Stimulated activated CD4-positive, alpha-beta T cell treated with anti-CD3 and anti-CD28 coated beads, TNF-alpha, amount 100 ng/mL, for 48 hours (primary cell): ENCODE measurements around the gene METTL22.

Source experiments
- DNase-seq, 3 donors: peaks; one replicate each; pipeline ENCODE4 v3.0.0-alpha.2; 2020; ENCODE audit warnings: low read depth in 3 of 3

Gene METTL22, protein sequence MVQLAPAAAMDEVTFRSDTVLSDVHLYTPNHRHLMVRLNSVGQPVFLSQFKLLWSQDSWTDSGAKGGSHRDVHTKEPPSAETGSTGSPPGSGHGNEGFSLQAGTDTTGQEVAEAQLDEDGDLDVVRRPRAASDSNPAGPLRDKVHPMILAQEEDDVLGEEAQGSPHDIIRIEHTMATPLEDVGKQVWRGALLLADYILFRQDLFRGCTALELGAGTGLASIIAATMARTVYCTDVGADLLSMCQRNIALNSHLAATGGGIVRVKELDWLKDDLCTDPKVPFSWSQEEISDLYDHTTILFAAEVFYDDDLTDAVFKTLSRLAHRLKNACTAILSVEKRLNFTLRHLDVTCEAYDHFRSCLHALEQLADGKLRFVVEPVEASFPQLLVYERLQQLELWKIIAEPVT

GRCh38 chr16:8621572-8622314, at the start of gene METTL22:
Gene METTL22, plus strand, starts transcription at chr16:8621698. Its CDS starts 3,968 bp downstream, at chr16:8625666.
- DNase-seq = peak; percentile 83 to 92 (median 87)

GRCh38 chr16:8572063-8572918, 49.2 kb upstream of the METTL22 start:
- DNase-seq = no peak

DNA sequence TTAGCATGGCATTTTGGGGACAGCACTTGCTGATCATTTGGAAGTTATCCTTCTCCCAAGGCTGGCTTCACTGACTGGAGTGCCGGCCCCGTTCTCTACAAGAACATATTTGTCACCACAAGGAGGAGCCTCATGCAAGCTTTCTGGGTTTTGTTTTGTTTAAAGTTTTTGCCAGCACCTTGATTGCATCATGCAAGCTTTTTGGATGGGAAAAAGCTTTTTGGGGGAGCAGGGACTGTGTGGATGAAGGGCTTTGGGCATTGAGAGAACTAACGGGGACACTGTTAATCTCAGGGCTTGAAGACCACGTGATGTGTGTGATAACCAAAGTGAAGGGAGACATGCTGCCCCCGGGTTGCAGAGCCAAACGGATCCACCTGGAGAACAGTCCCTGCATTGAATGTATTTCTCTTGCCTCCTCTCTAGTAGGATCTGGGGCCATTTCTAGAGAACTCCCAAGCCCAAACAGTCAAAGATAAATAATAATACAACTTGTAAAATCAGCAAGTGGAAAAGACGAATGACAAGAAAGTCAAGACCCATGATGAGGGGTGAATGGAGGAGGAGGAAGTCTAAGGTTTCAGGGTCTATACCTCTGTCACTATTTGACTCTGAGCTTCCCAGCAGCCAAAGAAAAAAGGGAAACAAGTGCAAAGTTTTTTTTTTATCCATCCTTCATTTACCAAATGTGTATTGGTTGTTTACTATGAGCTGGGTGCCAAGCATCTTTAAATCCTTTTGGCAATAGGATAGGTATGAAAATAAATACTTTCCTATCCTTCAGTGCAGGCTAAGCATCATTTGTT, 48.4 kb upstream of the METTL22 start:
- no peak for DNase-seq

DNA sequence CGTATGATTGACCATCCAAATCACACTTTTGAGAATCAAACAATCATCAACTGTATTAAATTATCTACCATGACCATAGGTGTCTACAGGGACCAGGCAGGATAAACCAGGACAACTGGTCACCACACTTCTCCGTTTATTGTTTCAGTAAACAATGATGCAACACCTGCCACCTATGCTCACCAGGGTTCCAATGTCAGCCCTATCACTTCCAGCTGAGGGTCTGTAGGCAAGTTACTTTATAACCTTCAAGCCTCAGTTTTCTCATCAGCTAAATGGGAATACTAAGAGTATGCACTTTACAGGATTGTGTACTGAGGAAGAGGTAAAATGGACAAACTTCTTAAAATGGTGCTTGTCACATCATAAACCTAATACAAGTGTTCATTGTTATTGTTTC, 46.1 kb upstream of the METTL22 start:
- DNase-seq = no peak

DNA sequence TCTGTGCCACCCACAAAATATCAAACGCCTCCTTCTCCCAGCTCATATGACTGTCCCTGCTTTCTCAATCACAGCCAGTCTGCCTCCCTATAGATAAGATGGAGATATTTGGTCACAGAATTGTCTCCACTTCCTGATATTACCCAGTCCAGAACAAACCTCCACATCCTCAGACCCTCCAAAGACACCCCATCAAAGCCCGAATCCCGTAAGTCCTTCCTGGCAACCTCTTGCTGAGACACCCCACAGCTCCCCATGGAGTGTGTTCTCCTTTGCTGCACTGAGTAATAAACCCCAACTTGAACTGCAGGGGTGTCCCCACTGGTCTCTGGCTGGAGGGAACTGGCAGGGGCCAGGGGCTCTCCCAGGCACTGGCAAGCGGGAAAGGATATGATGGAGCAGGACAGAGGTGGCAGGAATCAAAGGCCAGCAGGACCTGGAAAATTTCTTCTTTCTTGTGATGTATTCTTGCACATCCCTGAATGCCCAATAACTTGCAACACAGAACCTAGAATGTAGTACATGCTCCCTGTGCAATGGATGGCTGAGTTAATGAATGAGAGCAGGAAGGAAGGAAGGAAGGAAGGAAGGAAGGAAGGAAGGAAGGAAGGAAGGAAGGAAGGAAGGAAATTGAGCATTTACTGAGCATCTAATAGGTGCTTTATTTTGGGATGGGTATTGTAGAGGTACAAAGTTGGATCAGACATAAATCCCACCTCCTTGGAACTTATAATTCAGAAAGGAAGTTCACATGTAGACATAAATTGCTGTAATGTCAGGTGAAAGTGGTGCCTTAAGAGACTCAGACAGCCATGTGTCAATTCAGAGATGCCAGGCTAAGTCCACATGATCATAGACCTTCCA, 45.1 kb upstream of the METTL22 start:
- no peak for DNase-seq

DNA sequence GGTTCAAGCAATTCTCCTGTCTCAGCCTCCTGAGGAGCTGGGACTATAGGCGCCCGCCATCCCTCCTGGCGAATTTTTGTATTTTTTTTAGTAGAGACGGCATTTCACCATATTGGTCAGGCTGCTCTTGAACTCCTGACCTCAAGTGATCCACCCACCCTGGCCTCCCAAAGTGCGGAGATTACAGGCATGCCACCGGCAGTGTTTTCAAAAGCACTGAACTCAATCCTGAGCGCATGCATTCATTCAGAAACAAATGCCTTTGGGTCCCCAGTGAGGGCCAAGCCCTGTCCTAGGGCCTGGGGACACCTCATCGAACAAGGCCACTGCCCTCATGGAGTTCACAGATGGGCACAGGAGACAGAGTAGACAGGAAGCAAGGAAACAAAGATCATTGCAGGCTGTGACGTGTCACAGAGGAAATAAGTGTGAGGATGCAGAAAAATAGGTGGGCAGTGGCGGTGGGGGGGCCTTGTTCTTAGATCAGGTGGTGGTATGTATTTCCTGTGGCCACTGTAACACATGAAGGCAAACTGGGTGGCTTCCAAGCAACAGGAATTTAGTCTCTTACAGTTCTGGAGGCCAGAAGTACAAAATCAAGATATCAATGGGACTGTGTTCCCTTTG, 43.7 kb upstream of the METTL22 start:
- no peak for DNase-seq

- no peak for DNase-seq
Observed at GRCh38 chr16:8579559-8579958, 41.9 kb upstream of the METTL22 start.

- no peak for DNase-seq
Observed at GRCh38 chr16:8581831-8582580, 39.5 kb upstream of the METTL22 start.

DNA sequence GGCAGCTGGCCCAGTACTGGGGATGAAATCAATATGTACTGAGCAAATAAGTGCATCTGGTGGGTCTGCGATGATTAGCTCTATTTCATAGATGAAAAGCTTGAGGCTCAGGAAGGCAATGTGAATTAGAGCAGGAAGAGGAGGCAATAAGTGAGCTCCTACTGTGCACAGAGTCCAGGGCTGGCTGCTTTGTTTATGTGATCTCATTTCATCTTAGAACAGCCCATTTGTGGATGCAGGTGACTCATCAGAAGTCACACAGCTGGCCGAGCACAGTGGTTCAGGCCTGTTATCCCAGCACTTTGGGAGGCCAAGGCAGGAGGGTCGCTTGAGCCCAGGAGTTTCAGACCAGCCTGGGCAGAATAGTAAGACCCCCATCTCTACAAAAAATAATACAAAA, 38.3 kb upstream of the METTL22 start:
- no peak for DNase-seq

DNA sequence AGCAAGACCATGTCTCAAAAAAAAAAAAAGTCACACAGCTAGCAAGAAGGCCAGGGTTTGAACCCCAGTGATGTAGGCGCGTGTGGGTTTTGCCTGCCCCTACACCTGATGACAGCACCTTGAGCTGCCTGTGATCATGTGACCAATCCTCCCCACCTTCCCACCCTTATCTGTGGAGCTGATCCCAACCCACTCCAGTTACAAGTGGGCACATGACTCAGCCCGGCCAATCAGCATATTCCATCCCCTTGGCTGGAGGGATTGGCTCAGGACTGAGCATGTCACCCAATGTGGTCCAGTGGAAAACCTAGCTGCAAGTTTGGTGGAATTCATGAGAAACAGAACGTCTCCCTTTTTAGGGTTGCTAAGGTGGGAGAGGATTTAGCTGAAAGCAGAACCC, 37.8 kb upstream of the METTL22 start:
- no peak for DNase-seq

- no peak for DNase-seq
Observed at GRCh38 chr16:8585041-8585440, 36.5 kb upstream of the METTL22 start.

DNA sequence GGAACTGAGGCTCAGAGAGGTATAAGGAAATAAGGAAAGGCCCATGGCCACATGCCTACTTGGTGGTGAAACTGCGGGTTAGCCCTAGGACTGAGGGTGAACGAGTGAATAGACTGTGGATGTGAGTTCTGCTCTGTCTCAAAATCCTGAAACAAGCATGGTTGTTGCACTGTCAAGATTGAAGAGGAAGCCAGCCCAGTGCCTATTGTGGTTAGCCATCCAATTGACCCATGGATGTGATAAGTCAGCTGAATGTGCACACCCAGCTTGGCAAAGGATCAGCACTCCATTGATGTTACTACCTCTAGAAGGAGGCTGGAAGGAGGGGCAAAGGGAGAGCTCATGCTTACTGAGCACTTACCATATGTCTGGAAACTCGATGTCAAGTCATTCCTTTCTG, 35.6 kb upstream of the METTL22 start:
- no peak for DNase-seq

DNA sequence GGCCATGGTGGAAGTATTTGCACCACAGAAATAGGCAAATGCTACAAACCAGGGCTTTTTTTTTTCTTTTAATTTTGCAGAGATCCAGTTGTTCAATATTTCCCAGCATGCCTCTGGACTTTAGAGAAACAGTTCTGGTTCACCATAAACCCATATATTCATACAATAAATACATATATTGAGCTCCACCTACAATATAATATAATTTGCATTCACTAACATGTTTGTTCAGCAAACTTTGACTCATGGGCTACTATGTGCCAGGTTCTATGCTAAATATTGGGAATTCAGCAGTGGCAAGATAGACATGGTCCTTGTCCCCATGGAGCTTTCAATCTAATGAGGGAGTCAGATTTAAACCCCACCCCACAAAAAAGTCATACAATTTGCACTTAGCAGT, 34.4 kb upstream of the METTL22 start:
- no peak for DNase-seq

DNA sequence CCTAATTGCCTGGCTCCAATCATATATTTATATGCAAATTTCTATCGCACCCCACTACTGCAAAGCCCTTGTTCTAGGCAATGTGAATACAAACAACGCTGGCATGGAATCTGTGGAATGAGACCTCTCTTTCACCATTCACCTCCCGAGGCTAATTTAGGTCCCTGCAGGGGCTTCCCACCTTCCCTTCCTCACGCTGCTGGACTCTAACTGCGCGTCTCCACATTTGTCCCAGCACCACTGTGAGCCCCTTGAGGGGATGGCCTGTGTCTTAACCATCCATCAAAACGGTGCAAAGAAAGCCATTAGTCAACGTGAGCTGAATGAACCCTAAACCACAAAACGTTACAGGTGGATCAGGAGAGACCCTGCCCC, 32.8 kb upstream of the METTL22 start:
- DNase-seq = no peak

GRCh38 chr16:8589057-8589899, 32.2 kb upstream of the METTL22 start:
- DNase-seq = no peak

DNA sequence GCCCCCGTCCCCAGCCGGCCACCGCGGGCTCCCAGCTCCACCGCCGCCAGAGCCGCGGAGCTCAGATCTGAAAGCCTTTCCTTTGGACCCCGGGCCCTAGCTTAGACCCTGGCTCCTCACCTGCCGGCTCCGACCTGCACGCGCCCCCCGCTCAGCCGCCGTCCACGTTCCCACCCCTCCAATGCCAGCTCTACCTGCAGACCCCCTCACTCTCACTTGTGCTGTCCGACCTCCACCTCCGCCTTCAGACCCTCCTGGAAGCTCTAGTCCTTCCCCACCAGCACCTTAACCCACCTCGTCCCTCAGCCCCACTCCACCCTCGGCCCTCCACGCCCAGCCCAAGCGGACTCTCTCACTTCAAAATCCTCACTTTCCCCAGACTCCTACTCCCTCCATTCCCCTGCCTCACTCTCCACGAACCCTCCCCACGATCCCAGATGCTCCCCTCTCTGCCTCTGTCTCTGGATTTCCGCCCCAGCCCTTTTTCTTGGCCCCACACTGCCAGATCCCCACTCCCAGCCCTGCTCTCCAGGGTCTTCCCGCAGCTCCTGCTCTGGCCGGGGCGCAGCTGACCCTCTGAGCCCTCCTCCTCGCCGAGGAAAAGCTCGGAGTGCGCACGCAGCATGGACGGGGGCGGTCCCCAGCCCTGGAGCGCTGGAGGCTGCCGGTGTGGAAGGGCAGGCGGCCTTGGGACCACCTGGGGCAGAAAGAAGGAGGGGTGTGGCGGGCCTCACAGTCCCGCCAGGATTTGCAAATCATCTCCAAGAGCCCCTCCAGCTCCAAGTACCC, 31.4 kb upstream of the METTL22 start, which contains the start of gene TMEM114:
TMEM114 (minus strand) TSS at position 612 of the 789 bp plus-strand sequence. CDS start 673 bp downstream, outside the sequence.
- DNase-seq = no peak

GRCh38 chr16:8590811-8591210, 30.7 kb upstream of the METTL22 start:
- no peak for DNase-seq
